VCaP (cell line): Measurements from ENCODE around the gene KCNMB2.

Experiments used
- H3K27ac ChIP-seq: fragments of 450-650 bp; 2 replicates; pipeline ENCODE4 v1.5.1; 2017
- TF ChIP-seq, protein P1 (sequence below): fragments of 450-650 bp; conservative IDR thresholded peaks from 2 replicates; pipeline ENCODE4 v1.5.1; 2017; ENCODE audit warnings: mild to moderate bottlenecking, moderate library complexity

KCNMB2 gene

DNA sequence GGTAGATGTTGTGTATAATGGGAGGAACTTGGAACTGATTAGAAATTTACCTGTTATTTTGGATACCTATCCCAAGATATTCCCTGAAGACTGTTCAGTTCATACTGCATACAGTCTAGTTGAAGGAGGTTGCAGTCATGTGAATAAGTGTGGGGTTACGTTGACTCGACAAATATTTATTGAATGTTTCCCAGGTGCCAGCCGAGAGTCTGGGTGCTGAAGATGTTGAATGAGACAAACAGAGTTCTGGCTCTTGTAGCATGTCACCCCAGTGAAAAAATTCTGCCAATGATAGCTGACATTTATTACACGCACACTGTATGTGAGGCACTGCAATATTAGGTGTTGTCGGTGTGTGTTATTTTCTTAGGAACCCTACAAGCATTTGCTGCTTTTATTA, 176.0 kb downstream of the KCNMB2 start:
- TF ChIP-seq, protein P1, sequence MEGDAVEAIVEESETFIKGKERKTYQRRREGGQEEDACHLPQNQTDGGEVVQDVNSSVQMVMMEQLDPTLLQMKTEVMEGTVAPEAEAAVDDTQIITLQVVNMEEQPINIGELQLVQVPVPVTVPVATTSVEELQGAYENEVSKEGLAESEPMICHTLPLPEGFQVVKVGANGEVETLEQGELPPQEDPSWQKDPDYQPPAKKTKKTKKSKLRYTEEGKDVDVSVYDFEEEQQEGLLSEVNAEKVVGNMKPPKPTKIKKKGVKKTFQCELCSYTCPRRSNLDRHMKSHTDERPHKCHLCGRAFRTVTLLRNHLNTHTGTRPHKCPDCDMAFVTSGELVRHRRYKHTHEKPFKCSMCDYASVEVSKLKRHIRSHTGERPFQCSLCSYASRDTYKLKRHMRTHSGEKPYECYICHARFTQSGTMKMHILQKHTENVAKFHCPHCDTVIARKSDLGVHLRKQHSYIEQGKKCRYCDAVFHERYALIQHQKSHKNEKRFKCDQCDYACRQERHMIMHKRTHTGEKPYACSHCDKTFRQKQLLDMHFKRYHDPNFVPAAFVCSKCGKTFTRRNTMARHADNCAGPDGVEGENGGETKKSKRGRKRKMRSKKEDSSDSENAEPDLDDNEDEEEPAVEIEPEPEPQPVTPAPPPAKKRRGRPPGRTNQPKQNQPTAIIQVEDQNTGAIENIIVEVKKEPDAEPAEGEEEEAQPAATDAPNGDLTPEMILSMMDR = no peak

DNA sequence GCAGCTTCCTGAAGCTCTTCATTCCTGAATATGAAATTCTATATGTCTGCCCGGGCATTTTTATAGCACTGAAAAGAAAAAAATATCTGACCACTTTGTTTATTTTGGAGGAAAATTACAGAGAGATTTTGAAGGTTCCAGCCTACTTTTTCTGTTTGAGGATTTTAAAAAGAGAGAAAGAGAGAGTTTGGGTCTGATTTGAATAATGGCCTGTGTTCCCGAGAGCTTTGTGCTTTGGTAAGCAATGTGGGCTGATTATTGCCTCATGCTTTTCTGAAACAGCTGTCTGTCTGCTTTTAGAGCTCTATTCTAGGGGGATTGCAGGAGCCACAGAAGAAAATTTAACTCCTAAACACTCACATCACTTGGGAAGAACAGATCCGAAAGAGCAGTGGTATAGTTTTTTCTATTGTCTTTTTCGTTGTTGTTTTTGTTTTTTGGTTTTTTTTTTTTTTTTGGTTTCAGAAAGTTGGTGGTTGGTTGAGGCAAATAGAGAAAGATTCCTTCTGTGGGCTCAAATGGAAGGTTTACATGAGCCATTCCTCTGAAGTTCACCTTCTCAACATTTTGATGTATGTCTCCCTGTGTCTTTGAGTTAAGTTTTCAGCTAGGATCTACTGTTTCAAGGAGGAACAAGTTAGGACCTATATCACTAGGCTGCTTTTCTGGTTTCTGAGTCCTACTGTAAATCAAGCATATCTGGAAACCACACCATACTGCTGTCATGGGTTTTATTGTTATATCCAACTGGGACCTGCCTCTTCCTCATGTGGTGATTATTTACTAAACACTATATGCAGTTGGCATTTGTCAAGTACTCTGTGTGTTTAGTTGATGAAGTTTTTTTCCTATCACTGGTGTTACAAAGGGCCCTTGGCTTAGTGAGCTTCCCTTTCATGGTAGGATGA, 178.9 kb downstream of the KCNMB2 start:
- TF ChIP-seq, protein P1 = no peak
- H3K27ac ChIP-seq = no peak overlapping the region

More for the DNA sequence above, 176.0 kb downstream of the KCNMB2 start:
- no peak overlapping the region for H3K27ac ChIP-seq

DNA sequence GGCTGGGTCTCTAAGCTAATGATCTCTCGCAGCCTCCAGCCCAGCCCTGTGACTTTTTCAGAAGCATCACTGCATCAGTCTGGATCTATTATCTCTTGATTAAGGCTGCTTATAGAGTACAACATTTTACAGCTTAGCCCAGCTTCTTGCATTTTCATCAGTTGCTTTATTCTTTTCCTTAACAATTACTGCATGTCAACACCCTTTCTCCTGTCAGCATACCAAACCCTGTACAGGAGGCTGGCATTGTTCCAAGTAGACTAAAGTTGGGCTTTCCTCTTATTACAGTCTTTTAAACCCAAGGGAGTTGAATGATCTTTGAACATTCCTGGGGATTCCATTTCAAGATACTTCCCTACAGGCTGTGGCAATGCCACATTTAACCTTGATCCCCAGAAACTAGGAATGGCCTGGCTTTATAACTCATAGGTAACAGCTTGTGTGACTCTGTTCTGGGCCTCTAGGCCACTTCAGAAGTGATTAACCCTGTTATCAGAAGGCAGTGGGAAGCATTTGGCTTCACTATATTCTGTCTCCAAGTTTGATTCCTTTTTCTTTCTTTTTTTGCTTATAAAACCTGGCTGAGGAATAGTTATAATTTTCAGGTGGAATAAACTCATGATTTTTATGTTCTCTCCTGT, 182.9 kb downstream of the KCNMB2 start:
- no peak overlapping the region for H3K27ac ChIP-seq
- TF ChIP-seq, protein P1 = no peak

DNA sequence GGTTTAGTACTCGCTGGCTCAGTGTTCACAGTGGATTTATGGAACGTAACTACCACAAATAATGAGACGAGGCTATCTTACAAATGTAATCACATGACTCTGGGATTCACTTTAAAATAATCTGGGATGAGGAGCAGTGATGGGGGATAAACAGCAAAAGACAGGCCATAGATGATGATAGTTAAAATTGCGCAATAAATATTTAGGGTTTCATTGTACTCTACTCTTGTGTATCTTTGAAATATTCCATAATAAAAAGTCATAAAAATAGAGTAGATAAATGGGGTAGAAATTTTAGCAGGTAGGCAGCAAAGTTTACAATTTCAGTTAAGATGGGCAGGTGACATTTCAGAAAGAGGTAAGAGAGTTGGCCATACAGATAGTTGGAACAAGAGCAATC, 196.6 kb downstream of the KCNMB2 start:
- TF ChIP-seq, protein P1 = no peak
- H3K27ac ChIP-seq = no peak overlapping the region

DNA sequence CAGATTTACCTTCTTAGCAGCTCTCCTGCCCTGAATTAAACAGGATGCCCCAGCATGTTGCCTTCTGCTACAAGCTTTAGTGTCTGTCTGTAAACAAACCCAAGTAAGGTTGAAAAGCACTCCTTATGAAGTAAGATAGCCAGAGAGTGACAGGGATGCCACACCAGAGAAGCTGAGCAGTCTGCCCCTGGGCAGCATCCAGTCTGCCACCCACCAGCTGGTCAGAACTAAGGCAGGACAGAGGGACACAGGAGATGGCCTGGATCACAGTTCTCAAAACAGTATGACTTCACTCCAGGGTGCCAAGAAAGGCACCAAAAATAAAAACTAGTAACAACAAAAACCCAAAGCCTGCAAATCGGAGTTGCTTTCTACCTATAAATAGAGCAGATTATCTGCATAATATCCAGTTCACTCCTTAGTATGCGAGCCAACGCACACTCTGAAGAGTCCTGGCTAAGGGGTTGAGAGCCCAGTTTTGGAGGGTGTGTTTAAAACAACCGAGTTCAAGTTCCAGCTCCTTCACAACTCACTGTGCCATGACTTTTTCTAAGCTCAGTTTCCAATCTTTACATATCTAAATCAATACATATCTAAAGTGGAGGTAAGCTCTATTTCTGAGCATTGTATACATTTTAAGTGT, 198.9 kb downstream of the KCNMB2 start:
- TF ChIP-seq, protein P1 = no peak
- H3K27ac ChIP-seq = no peak overlapping the region

DNA sequence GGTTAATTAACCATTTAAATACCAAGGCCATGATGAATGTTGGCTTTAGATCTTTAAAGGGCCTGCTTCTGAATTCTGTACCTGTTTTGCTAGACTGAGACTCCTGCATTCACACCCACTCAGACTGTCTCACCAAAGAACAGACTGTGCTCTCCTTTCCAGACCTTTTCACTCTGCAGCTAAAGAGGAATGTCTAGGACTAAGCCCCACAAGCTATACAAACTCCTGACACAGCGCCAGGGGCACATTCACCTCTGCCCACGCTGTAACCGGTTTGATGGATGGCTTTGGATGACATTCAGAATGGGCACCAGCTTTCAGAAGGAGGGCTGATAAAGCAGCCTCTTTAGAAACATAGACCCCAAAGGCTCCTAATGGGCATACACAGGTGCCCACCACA, 200.1 kb downstream of the KCNMB2 start:
- TF ChIP-seq, protein P1 = no peak
- no peak overlapping the region for H3K27ac ChIP-seq

DNA sequence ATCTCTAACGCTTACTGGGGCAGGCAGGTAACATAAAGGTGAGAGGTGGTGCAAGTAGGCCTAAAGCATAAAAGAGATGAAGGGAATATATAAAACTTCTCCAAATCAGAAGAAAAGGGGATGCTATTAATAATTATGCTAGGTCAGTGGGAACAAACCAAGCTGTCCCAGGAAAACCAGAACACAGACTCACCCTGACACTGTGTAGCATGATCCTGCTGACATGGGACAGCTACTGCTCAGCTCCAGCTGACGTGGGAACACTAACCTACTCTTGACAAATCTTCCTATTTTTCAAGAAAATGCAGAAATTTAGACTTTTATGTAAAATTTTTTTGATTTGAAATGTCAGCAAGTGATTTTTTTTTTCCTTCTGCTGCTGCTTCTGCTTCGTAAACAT, 203.5 kb downstream of the KCNMB2 start:
- TF ChIP-seq, protein P1 = no peak
- H3K27ac ChIP-seq = no peak overlapping the region
